ENCODE measurements around the gene ZDHHC14.

GRCh38 chr6:157594292-157594691 lies 213.3 kb downstream of the ZDHHC14 start:
- TF ChIP-seq RARB (CRISPR knock-in tag; IDR thresholded peaks at IDR 0.05) (no peak), ZFP3 (CRISPR knock-in tag; IDR thresholded peaks at IDR 0.05) (no peak), PATZ1 (CRISPR knock-in tag; IDR thresholded peaks at IDR 0.05; ENCODE audit: borderline replicate concordance) (no peak), ZFP30 (CRISPR knock-in tag; IDR thresholded peaks at IDR 0.05) (no peak)
- TF ChIP-seq, protein P1, sequence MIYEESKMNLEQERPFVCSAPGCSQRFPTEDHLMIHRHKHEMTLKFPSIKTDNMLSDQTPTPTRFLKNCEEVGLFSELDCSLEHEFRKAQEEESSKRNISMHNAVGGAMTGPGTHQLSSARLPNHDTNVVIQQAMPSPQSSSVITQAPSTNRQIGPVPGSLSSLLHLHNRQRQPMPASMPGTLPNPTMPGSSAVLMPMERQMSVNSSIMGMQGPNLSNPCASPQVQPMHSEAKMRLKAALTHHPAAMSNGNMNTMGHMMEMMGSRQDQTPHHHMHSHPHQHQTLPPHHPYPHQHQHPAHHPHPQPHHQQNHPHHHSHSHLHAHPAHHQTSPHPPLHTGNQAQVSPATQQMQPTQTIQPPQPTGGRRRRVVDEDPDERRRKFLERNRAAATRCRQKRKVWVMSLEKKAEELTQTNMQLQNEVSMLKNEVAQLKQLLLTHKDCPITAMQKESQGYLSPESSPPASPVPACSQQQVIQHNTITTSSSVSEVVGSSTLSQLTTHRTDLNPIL (CRISPR knock-in tag; IDR thresholded peaks at IDR 0.05; ENCODE audit: low read depth), result no peak

Measured in SK-N-SH treated with all-trans-retinoic acid at 6 μM for 48 hours (cell line).